Measurements from ENCODE around the gene ZNF655.
"Not testable (repeated sequence)": the region's sequence is repeated elsewhere in the genome, so short reads cannot be mapped to it uniquely, and the experiment has no call there.

ZNF655 gene

DNA sequence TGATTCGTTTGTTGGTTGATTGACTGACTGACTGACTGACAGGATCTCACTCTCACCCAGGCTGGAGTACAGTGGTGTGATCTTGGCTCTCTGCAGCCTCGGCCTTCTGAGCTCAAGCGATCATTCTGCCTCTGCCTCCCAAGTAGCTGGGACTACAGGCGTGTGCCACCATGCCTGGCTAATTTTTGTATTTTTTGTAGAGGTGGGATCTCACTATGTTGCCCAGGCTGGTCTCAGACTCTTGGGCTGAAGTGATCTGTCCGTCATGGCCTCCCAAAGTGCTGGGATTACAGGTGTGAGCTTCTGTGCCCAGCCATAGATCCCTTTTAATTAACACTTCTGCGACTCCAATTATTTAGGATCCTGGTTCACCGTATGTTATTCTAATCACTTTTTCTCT is 10.3 kb downstream of the ZNF655 start:
- H3K9me3 ChIP-seq (ENCODE audit: control extremely low read depth in 1 of 5, control insufficient read depth in 4 of 5, insufficient read depth in 2 of 5, low read depth in 1 of 5, low read length in 4 of 5); H3K4me1 ChIP-seq (ENCODE audit: control extremely low read depth in 1 of 4, control insufficient read depth in 4 of 4, insufficient read depth in 4 of 4, low read length in 3 of 4); DNase-seq; H3K27ac ChIP-seq (ENCODE audit: insufficient read depth in 1 of 2, low read depth in 1 of 2, low read length in 2 of 2, poor library complexity in 1 of 2, severe bottlenecking in 2 of 2); CTCF ChIA-PET; H3K4me3 ChIP-seq (ENCODE audit: control insufficient read depth in 1 of 7, extremely low read depth in 1 of 7, insufficient read depth in 4 of 7, low read depth in 2 of 7, low read length in 6 of 7); POLR2A ChIA-PET; H3K27me3 ChIP-seq (replicated peaks in 2 of 5; ENCODE audit: control insufficient read depth in 4 of 5, insufficient read depth in 5 of 5, low read length in 4 of 5): not testable (repeated sequence)
- peaks cover 26 to 63% (median 46%) of the 10 kb centered on the region in 4 experiments for H3K36me3 ChIP-seq (ENCODE audit: control insufficient read depth in 4 of 4, insufficient read depth in 4 of 4, low read length in 3 of 4)
- WGBS (ENCODE audit: insufficient coverage): 100% methylated on average over 4 of the region's 7 CpGs

DNA sequence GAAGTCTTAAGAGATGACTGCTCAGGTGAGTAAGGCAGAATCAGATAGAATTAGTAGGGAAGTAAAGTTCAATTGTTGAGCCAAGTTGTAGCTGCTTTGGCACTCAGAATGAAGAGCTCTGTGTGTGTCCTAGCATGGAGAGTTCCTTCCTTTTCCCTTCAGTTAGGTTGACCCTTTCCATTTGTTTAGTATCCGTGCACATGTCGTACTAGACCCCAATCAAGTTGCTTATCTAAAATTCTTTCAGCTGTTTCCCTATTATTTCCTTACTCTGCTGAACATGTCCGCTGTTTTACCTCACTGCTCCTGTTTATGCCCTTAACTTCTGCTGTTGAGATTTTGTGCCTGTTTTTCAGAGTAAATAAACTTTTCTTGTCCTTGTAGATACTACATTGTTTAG is 13.3 kb downstream of the ZNF655 start:
- DNase-seq: no peak
- ChIA-PET POLR2A (no interaction called here), CTCF (interaction anchor here (1.0 to 1.5 kb wide), 2 partner anchors 13 to 46 kb away, joined by 4 to 6 read pairs; partner anchors contain the start of gene ZNF655)
- Histone ChIP-seq H3K4me3 (ENCODE audit: control insufficient read depth in 1 of 7, extremely low read depth in 1 of 7, insufficient read depth in 4 of 7, low read depth in 2 of 7, low read length in 6 of 7) (no peak overlapping the region), H3K4me1 (ENCODE audit: control extremely low read depth in 1 of 4, control insufficient read depth in 4 of 4, insufficient read depth in 4 of 4, low read length in 3 of 4) (no peaks in the 10 kb centered on the region), H3K36me3 (ENCODE audit: control insufficient read depth in 4 of 4, insufficient read depth in 4 of 4, low read length in 3 of 4) (peaks cover 5 to 43% (median 29%) of the 10 kb centered on the region in 4 experiments), H3K27me3 (replicated peaks in 2 of 5; ENCODE audit: control insufficient read depth in 4 of 5, insufficient read depth in 5 of 5, low read length in 4 of 5) (no peaks in the 10 kb centered on the region), H3K9me3 (ENCODE audit: control extremely low read depth in 1 of 5, control insufficient read depth in 4 of 5, insufficient read depth in 2 of 5, low read depth in 1 of 5, low read length in 4 of 5) (no peaks in the 10 kb centered on the region), H3K27ac (ENCODE audit: insufficient read depth in 1 of 2, low read depth in 1 of 2, low read length in 2 of 2, poor library complexity in 1 of 2, severe bottlenecking in 2 of 2) (no peak overlapping the region)
- 96% methylated on average over 3 of the region's 3 CpGs for WGBS (ENCODE audit: insufficient coverage)

DNA sequence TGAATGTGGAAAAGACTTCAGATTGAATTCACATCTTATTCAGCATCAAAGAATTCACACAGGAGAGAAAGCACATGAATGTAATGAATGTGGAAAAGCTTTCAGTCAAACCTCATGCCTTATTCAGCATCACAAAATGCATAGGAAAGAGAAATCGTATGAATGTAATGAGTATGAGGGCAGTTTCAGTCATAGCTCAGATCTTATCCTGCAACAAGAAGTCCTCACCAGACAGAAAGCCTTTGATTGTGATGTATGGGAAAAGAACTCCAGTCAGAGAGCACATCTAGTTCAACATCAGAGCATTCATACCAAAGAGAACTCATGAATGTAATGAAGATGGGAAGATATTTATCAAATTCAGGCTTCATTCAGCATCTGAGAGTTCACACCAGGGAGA is 14.8 kb downstream of the ZNF655 start:
- H3K4me1 ChIP-seq (ENCODE audit: control extremely low read depth in 1 of 4, control insufficient read depth in 4 of 4, insufficient read depth in 4 of 4, low read length in 3 of 4): no peaks in the 10 kb centered on the region
- DNase-seq: no peak
- ChIA-PET CTCF (interaction anchor here (1.5 kb wide), 1 partner anchor 15 kb away, joined by 6 read pairs; the partner anchor contains the start of gene ZNF655), POLR2A (interaction anchor here (0.8 to 1.1 kb wide), 2 partner anchors 15 to 337 kb away, joined by 3 to 4 read pairs; partner anchors contain the start of gene ZNF655)
- H3K27ac ChIP-seq (ENCODE audit: insufficient read depth in 1 of 2, low read depth in 1 of 2, low read length in 2 of 2, poor library complexity in 1 of 2, severe bottlenecking in 2 of 2): no peak overlapping the region
- H3K9me3 ChIP-seq (ENCODE audit: control extremely low read depth in 1 of 5, control insufficient read depth in 4 of 5, insufficient read depth in 2 of 5, low read depth in 1 of 5, low read length in 4 of 5): no peaks in the 10 kb centered on the region
- WGBS (ENCODE audit: insufficient coverage): no CpG with 5 or more reads among the region's 1 CpG
- peaks cover 5 to 43% (median 28%) of the 10 kb centered on the region in 4 experiments for H3K36me3 ChIP-seq (ENCODE audit: control insufficient read depth in 4 of 4, insufficient read depth in 4 of 4, low read length in 3 of 4)
- no peaks in the 10 kb centered on the region for H3K27me3 ChIP-seq (replicated peaks in 2 of 5; ENCODE audit: control insufficient read depth in 4 of 5, insufficient read depth in 5 of 5, low read length in 4 of 5)
- H3K4me3 ChIP-seq (ENCODE audit: control insufficient read depth in 1 of 7, extremely low read depth in 1 of 7, insufficient read depth in 4 of 7, low read depth in 2 of 7, low read length in 6 of 7): no peak overlapping the region

DNA sequence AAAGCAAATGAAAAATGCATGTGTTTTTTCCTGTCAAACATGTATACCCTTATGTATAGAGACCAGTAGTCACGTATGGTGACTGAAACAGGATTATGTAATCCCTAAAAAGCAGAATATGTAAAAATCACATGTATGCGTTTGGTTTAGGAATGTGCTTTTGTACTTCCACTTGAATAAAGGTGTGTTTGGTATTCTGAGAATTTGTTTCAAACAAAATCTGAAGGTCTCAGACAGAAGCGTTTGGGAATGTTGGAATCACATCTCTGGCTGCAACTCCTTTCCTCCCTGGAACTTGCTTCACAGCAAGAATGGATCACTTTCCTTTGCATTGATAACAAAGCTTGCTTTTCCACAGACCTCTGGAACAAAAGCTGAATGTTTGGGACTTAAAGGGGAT is 17.8 kb downstream of the ZNF655 start:
- H3K4me3 ChIP-seq (ENCODE audit: control insufficient read depth in 1 of 7, extremely low read depth in 1 of 7, insufficient read depth in 4 of 7, low read depth in 2 of 7, low read length in 6 of 7): no peak overlapping the region
- CTCF ChIA-PET: interaction anchor here (1.7 to 2.1 kb wide), 2 partner anchors 18 to 51 kb away, joined by 6 to 7 read pairs; partner anchors contain the start of gene ZNF655
- WGBS (ENCODE audit: insufficient coverage): 100% methylated on average over 2 of the region's 3 CpGs
- no peak overlapping the region for H3K27ac ChIP-seq (ENCODE audit: insufficient read depth in 1 of 2, low read depth in 1 of 2, low read length in 2 of 2, poor library complexity in 1 of 2, severe bottlenecking in 2 of 2)
- H3K36me3 ChIP-seq (ENCODE audit: control insufficient read depth in 4 of 4, insufficient read depth in 4 of 4, low read length in 3 of 4): peaks cover 4 to 27% (median 16%) of the 10 kb centered on the region in 4 experiments
- peaks cover 2 to 16% (median 11%) of the 10 kb centered on the region in 4 experiments for H3K4me1 ChIP-seq (ENCODE audit: control extremely low read depth in 1 of 4, control insufficient read depth in 4 of 4, insufficient read depth in 4 of 4, low read length in 3 of 4)
- H3K27me3 ChIP-seq (replicated peaks in 2 of 5; ENCODE audit: control insufficient read depth in 4 of 5, insufficient read depth in 5 of 5, low read length in 4 of 5): peaks cover 0 to 2% (median 0%) of the 10 kb centered on the region in 5 experiments
- H3K9me3 ChIP-seq (ENCODE audit: control extremely low read depth in 1 of 5, control insufficient read depth in 4 of 5, insufficient read depth in 2 of 5, low read depth in 1 of 5, low read length in 4 of 5): no peaks in the 10 kb centered on the region
- no peak for DNase-seq
- POLR2A ChIA-PET: no interaction called here

DNA sequence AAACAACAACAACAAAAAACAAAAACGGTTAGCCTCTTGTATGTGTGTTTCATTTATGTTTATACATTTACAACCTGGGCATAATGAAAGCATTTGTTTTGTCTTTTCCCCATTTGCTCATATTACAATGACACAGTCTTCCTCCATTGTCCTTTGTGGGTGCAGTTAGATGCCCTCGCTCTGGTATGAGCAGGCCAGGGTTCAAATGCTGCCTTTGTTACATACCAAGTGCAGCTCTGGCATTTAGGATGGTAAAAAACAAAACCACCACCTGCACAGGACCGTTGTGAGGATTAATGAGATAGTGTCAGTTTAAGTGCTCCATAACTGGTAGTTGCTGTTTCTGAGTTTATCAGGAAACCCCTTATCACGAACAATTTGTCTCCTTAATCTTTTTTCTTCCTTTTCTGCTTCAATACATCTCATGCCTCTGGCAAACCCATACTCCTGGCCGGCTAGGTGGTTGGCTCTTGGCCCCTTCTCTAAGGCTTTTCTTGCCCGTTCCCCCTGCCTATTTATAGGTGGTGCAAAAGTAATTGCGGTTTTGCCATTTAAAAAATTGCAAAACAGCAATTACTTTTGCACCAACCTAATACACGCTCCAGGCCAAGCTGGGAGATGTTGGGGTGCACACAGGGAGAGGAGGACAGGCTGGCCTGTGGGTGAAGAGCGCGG is 21.0 kb downstream of the ZNF655 start:
- H3K36me3 ChIP-seq (ENCODE audit: control insufficient read depth in 4 of 4, insufficient read depth in 4 of 4, low read length in 3 of 4): peaks cover 0 to 2% (median 0%) of the 10 kb centered on the region in 4 experiments
- H3K27ac ChIP-seq (ENCODE audit: insufficient read depth in 1 of 2, low read depth in 1 of 2, low read length in 2 of 2, poor library complexity in 1 of 2, severe bottlenecking in 2 of 2): no peak overlapping the region
- DNase-seq: peak in 1 of 3 donors; percentile 19
- ChIA-PET CTCF (interaction anchor here (0.8 to 1.8 kb wide), 4 partner anchors 9 to 53 kb away, joined by 3 to 9 read pairs (median 4); no protein-coding TSS in a partner anchor), POLR2A (interaction anchor here (0.5 to 1.2 kb wide), 2 partner anchors 20 to 89 kb away, joined by 3 read pairs; no protein-coding TSS in a partner anchor)
- peaks cover 0 to 7% (median 3%) of the 10 kb centered on the region in 5 experiments for H3K27me3 ChIP-seq (replicated peaks in 2 of 5; ENCODE audit: control insufficient read depth in 4 of 5, insufficient read depth in 5 of 5, low read length in 4 of 5)
- peaks cover 2 to 16% (median 11%) of the 10 kb centered on the region in 4 experiments for H3K4me1 ChIP-seq (ENCODE audit: control extremely low read depth in 1 of 4, control insufficient read depth in 4 of 4, insufficient read depth in 4 of 4, low read length in 3 of 4)
- no peaks in the 10 kb centered on the region for H3K9me3 ChIP-seq (ENCODE audit: control extremely low read depth in 1 of 5, control insufficient read depth in 4 of 5, insufficient read depth in 2 of 5, low read depth in 1 of 5, low read length in 4 of 5)
- WGBS (ENCODE audit: insufficient coverage): 55% methylated on average over 5 of the region's 10 CpGs
- peak overlapping the region in 6 of 7 experiments; percentile 54 to 84 (median 77) for H3K4me3 ChIP-seq (ENCODE audit: control insufficient read depth in 1 of 7, extremely low read depth in 1 of 7, insufficient read depth in 4 of 7, low read depth in 2 of 7, low read length in 6 of 7)

DNA sequence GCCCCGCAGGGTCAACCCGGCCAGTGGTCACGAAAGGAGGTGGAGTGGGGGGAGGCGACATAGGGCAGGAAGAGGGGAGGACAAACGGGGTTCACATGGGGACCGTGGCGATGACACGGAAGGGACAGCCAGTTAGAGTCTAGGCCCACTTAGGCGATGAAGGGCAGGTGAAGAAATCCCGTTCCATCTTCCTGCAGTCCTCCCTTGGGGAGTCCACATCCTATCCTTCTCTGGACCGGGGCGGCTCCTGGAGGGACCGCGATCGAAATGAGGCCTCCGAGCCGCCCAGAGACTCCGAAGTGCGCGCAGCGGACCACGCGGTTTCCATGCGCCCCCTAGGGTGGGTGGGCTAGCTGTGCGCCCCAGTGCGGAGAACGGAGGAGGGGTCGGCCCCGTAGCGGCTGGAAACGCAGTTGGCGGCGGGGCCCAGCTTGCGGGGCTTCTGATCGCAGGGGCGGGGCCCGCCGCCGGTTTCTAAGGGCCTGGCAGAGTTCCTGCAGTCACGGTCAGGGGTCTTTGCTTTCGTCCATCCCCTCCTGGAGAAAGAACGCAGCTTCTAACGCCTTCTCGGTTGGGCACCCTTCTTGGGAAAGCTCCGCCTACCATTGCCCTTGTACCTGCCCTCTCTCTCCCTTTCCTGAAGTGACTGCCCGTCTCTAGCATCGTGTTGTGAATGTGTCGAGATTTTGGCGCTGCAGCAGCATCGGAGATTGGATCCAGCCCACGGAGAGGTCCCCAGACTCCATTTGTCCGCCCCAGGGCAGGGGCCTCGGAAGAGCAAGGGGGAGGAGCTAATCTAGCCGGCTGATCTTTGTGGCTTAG is 21.7 kb downstream of the ZNF655 start:
- under 1% methylated on average over 46 of the region's 54 CpGs for WGBS (ENCODE audit: insufficient coverage)
- H3K36me3 ChIP-seq (ENCODE audit: control insufficient read depth in 4 of 4, insufficient read depth in 4 of 4, low read length in 3 of 4): no peaks in the 10 kb centered on the region
- no peaks in the 10 kb centered on the region for H3K9me3 ChIP-seq (ENCODE audit: control extremely low read depth in 1 of 5, control insufficient read depth in 4 of 5, insufficient read depth in 2 of 5, low read depth in 1 of 5, low read length in 4 of 5)
- H3K4me3 ChIP-seq (ENCODE audit: control insufficient read depth in 1 of 7, extremely low read depth in 1 of 7, insufficient read depth in 4 of 7, low read depth in 2 of 7, low read length in 6 of 7): peak overlapping the region; percentile 10 to 84 (median 76)
- peaks cover 2 to 16% (median 11%) of the 10 kb centered on the region in 4 experiments for H3K4me1 ChIP-seq (ENCODE audit: control extremely low read depth in 1 of 4, control insufficient read depth in 4 of 4, insufficient read depth in 4 of 4, low read length in 3 of 4)
- DNase-seq: peak; percentile 65 to 81 (median 78)
- POLR2A ChIA-PET: interaction anchor here (1.2 kb wide), 1 partner anchor 21 kb away, joined by 3 read pairs; no protein-coding TSS in a partner anchor
- peaks cover 0 to 7% (median 4%) of the 10 kb centered on the region in 5 experiments for H3K27me3 ChIP-seq (replicated peaks in 2 of 5; ENCODE audit: control insufficient read depth in 4 of 5, insufficient read depth in 5 of 5, low read length in 4 of 5)
- CTCF ChIA-PET: interaction anchor here (0.7 to 1.8 kb wide), 9 partner anchors 10 to 409 kb away, joined by 3 to 9 read pairs (median 3); partner anchors contain the start of genes ZNF655 and ZSCAN25
- no peak overlapping the region for H3K27ac ChIP-seq (ENCODE audit: insufficient read depth in 1 of 2, low read depth in 1 of 2, low read length in 2 of 2, poor library complexity in 1 of 2, severe bottlenecking in 2 of 2)

Data from common myeloid progenitor, CD34-positive (primary cell).